NCI-H2107 (cell line): Measurements from ENCODE around the gene MGMT.

Source experiments
- DNase-seq: peaks from one replicate; lab custom pipeline; 2025; lab: John Stamatoyannopoulos, UW

Gene MGMT

GRCh38 chr10:129741280-129741977 is 274.4 kb downstream of the MGMT start:
- no peak for DNase-seq

- DNase-seq: no peak
Observed at GRCh38 chr10:129741978-129742741, 275.1 kb downstream of the MGMT start.

GRCh38 chr10:129742742-129743550 is 275.9 kb downstream of the MGMT start:
- DNase-seq: no peak

GRCh38 chr10:129743738-129744133 is 276.7 kb downstream of the MGMT start:
- DNase-seq: no peak

- no peak for DNase-seq
Observed at GRCh38 chr10:129744134-129745111, 277.4 kb downstream of the MGMT start.

GRCh38 chr10:129745186-129745750 is 278.2 kb downstream of the MGMT start:
- no peak for DNase-seq

GRCh38 chr10:129754211-129755050 is 287.4 kb downstream of the MGMT start:
- no peak for DNase-seq

- no peak for DNase-seq
Observed at GRCh38 chr10:129755158-129755591, 288.1 kb downstream of the MGMT start.

- no peak for DNase-seq
Observed at GRCh38 chr10:129755621-129756020, 288.6 kb downstream of the MGMT start.

GRCh38 chr10:129756912-129757901 is 290.2 kb downstream of the MGMT start:
- DNase-seq: no peak

- DNase-seq: no peak
Observed at GRCh38 chr10:129758207-129759021, 291.4 kb downstream of the MGMT start.

- no peak for DNase-seq
Observed at GRCh38 chr10:129759214-129760002, 292.4 kb downstream of the MGMT start.

- DNase-seq: no peak
Observed at GRCh38 chr10:129760003-129760315, 292.9 kb downstream of the MGMT start.

- no peak for DNase-seq
Observed at GRCh38 chr10:129760416-129760815, 293.4 kb downstream of the MGMT start.

GRCh38 chr10:129761197-129761972 is 294.3 kb downstream of the MGMT start:
- DNase-seq: no peak
